Astrocyte of the spinal cord (primary cell): ENCODE results near the gene TRNT1.

Experiments
- DNase-seq: peaks from one replicate; pipeline ENCODE4 v3.0.0; 2011; ENCODE audit warnings: low read depth, low spot score
- H3K4me3 ChIP-seq: 2 replicates; pipeline ENCODE4 v1.5.1; 2011; ENCODE audit warnings: low read depth, mild to moderate bottlenecking, low read length, moderate library complexity
- CTCF ChIP-seq: IDR thresholded peaks from 2 replicates; pipeline ENCODE4 v1.5.1; 2012; ENCODE audit warnings: low read depth, mild to moderate bottlenecking, low read length, inconsistent platforms
- in situ Hi-C: cut with HindIII; loops from 2 replicates; pipeline ENCODE4 v1.10.0; 2017; ENCODE audit warnings: low sequenced_read_pairs

Gene TRNT1

GRCh38 chr3:3110299-3110630, 16.5 kb upstream of the TRNT1 start, which contains the start of gene IL5RA:
Gene IL5RA, minus strand, starts transcription at chr3:3110374. Its CDS starts 5,390 bp downstream, at chr3:3104984.
- in situ Hi-C loops, result no loop called here
- no peak within 1 kb of the TSS for H3K4me3 ChIP-seq
- DNase-seq, result no peak
- no peak for TF ChIP-seq CTCF

- in situ Hi-C loops, result no loop called here
- no peak for DNase-seq
- no peak for TF ChIP-seq CTCF
- no peak overlapping the region for H3K4me3 ChIP-seq
Measured at GRCh38 chr3:3110749-3111361, 15.9 kb upstream of the TRNT1 start.

GRCh38 chr3:3113042-3113709, 13.6 kb upstream of the TRNT1 start:
- no peak for DNase-seq
- TF ChIP-seq CTCF, result no peak
- no peak overlapping the region for H3K4me3 ChIP-seq
- in situ Hi-C loops, result no loop called here

- H3K4me3 ChIP-seq, result no peak overlapping the region
- TF ChIP-seq CTCF, result no peak
- in situ Hi-C loops, result no loop called here
- DNase-seq, result no peak
Measured at GRCh38 chr3:3117651-3118050, 9.1 kb upstream of the TRNT1 start.

GRCh38 chr3:3119393-3119851, 7.3 kb upstream of the TRNT1 start:
- in situ Hi-C loops, result no loop called here
- DNase-seq, result no peak
- TF ChIP-seq CTCF, result no peak
- no peak overlapping the region for H3K4me3 ChIP-seq

GRCh38 chr3:3125977-3126376, 763 bp upstream of the TRNT1 start:
- in situ Hi-C loops, result no loop called here
- no peak for TF ChIP-seq CTCF
- peak overlapping the region; percentile 89 for H3K4me3 ChIP-seq
- DNase-seq, result no peak
